ENCODE measurements around the gene OR52E4.

Gene OR52E4

GRCh38 chr11:5880329-5880728 is at the start of gene OR52E4:
Gene OR52E4 (plus strand): TSS chr11:5880629. CDS start chr11:5884293, 3,664 bp downstream.
- H3K4me3 ChIP-seq (ENCODE audit: control insufficient read depth, low read depth, low read length): no peak within 1 kb of the TSS
- DNase-seq (ENCODE audit: low read depth): no peak
- TF ChIP-seq CTCF (IDR thresholded peaks at IDR 0.05; ENCODE audit: control insufficient read depth, insufficient read depth, low read depth, low read length, missing control alignments): no peak

DNA sequence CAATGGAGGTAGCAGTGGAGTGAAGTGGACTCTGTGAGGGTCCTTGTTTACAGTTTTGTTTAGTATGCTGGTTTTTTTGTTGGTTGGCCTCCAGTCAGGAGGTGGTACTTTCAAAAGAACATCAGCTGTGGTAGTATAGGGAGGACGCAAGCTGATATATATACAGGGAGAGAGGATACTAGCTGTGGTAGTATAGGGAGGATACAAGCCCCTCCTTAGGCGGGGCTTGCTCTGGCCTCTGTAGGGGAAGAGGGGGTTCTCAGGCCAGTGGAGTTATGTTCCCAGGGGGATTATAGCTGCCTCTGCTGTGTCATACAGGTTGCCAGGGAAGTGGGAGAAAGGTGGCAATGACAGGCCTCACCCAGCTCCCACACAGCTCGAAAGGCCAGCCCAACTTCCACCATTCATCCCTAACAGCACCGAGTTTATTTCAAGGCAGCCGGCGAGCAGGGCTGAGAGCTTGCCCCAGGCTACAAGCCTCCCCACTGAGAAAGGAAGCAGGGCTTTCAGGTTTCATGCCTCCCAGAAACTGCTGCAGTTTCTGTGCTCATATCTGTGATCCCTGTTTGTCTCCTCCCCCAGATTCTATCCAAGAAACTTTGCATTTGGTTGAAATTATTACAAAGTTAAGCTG is 49.1 kb upstream of the OR52E4 start:
- no peak for TF ChIP-seq CTCF (IDR thresholded peaks at IDR 0.05; ENCODE audit: control insufficient read depth, insufficient read depth, low read depth, low read length, missing control alignments)
- DNase-seq (ENCODE audit: low read depth): no peak

DNA sequence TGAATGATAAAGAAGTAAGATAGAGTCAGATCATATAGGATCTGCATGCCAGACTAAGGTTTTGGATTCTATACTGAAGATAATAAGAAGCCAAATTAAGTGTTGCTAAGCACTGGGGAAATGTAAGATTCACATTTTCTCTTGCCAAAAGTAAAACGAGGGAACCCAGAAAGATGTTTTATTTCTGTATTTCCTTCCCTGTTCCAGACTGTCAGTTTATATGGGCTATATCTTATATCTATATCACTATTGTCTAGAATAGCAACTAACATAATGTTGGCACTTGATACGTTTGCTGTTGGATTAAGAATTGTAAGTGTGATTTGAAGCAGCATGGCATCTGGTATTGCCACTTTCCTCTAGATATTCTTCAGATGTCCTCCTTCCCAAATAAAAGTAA is 47.0 kb upstream of the OR52E4 start:
- TF ChIP-seq CTCF (IDR thresholded peaks at IDR 0.05; ENCODE audit: control insufficient read depth, insufficient read depth, low read depth, low read length, missing control alignments): no peak
- no peak for DNase-seq (ENCODE audit: low read depth)

More for the DNA sequence above, 49.1 kb upstream of the OR52E4 start:
- no peak overlapping the region for H3K4me3 ChIP-seq (ENCODE audit: control insufficient read depth, low read depth, low read length)

GRCh38 chr11:5837695-5838094 is 42.7 kb upstream of the OR52E4 start:
- H3K4me3 ChIP-seq (ENCODE audit: control insufficient read depth, low read depth, low read length): no peak overlapping the region
- TF ChIP-seq CTCF (IDR thresholded peaks at IDR 0.05; ENCODE audit: control insufficient read depth, insufficient read depth, low read depth, low read length, missing control alignments): no peak
- DNase-seq (ENCODE audit: low read depth): no peak

More for the DNA sequence above, 47.0 kb upstream of the OR52E4 start:
- no peak overlapping the region for H3K4me3 ChIP-seq (ENCODE audit: control insufficient read depth, low read depth, low read length)

GRCh38 chr11:5841797-5842196 is 38.6 kb upstream of the OR52E4 start, which contains the start of gene OR52E6:
Gene OR52E6 (minus strand): TSS chr11:5841897. CDS start chr11:5841897, 0 bp downstream.
- TF ChIP-seq CTCF (IDR thresholded peaks at IDR 0.05; ENCODE audit: control insufficient read depth, insufficient read depth, low read depth, low read length, missing control alignments): no peak
- DNase-seq (ENCODE audit: low read depth): no peak
- H3K4me3 ChIP-seq (ENCODE audit: control insufficient read depth, low read depth, low read length): no peak within 1 kb of the TSS

- H3K4me3 ChIP-seq (ENCODE audit: control insufficient read depth, low read depth, low read length): no peak overlapping the region
- no peak for DNase-seq (ENCODE audit: low read depth)
- no peak for TF ChIP-seq CTCF (IDR thresholded peaks at IDR 0.05; ENCODE audit: control insufficient read depth, insufficient read depth, low read depth, low read length, missing control alignments)
Measured at GRCh38 chr11:5846701-5847100, 33.7 kb upstream of the OR52E4 start.
